B cell (primary cell): ENCODE data around the gene LTBP2. TPM values are rescaled to one million over a fixed set of nuclear protein-coding genes. Genes with fewer than 3 reads are reported as not detected.

Source experiments
- ATAC-seq: fragments of 200-7000 bp; cut with Tn5 transposase; one replicate; pipeline ENCODE4 v1.10.0; 2021; ENCODE audit warnings: low read depth, mild to moderate bottlenecking, moderate number of reproducible peaks, moderate library complexity
- CTCF ChIA-PET: fragments of 350-600 bp; sonication (Branson Sonifier 250); formaldehyde crosslinking; loops from one replicate; lab custom pipeline; 2021; ENCODE audit warnings: antibody characterized with exemption, inconsistent platforms; lab: Charles Lee
- POLR2A ChIA-PET: fragments of 350-600 bp; sonication (Branson Sonifier 250); formaldehyde crosslinking; loops from one replicate; lab custom pipeline; 2021; ENCODE audit warnings: antibody characterized with exemption; lab: Charles Lee
- DNase-seq: peaks from one replicate; pipeline ENCODE4 v3.0.0; 2013
- H2AFZ ChIP-seq: 2 replicates; pipeline ENCODE4 v1.6.1; 2012; ENCODE audit warnings: mild to moderate bottlenecking, low read depth, low read length; ENCODE audit not compliant: insufficient read depth, poor library complexity, severe bottlenecking
- H3K27ac ChIP-seq, 2 donors: 1 replicate in 1 of 2; 2 replicates in 1 of 2; pipeline ENCODE4 v1.5.1; 2012 to 2013; ENCODE audit warnings: low read length in 2 of 2, mild to moderate bottlenecking in 2 of 2, moderate library complexity in 1 of 2
- H3K27me3 ChIP-seq, 4 experiments: fragments of 200-600 bp in 1 of 4; sonication (generic) in 1 of 4; replicated peaks in 1 of 4; 1 replicate in 2 of 4; 2 replicates in 2 of 4; pipeline versions ENCODE4 v1.6.1 to v1.7.0; 2013 to 2016; ENCODE audit warnings: low read length in 3 of 4, mild to moderate bottlenecking in 2 of 4, mixed read lengths in 1 of 4, moderate library complexity in 1 of 4; ENCODE audit not compliant: insufficient read depth in 4 of 4, control insufficient read depth in 3 of 4; ENCODE audit errors: control extremely low read depth in 1 of 4
- H3K36me3 ChIP-seq, 2 experiments: replicated peaks in 1 of 2; 1 replicate in 1 of 2; 2 replicates in 1 of 2; pipeline versions ENCODE4 v1.6.1 to v1.7.1; 2013; ENCODE audit warnings: low read length in 1 of 2; ENCODE audit not compliant: insufficient read depth in 2 of 2, control insufficient read depth in 1 of 2; ENCODE audit errors: control extremely low read depth in 1 of 2, extremely low read depth in 1 of 2
- H3K4me1 ChIP-seq, 2 donors: fragments of 200-600 bp in 1 of 2; sonication (generic) in 1 of 2; 1 replicate in 1 of 2; 2 replicates in 1 of 2; pipeline versions ENCODE4 v1.5.1 to v1.6.1; 2013 to 2017; ENCODE audit warnings: low read length in 2 of 2; ENCODE audit not compliant: control insufficient read depth in 2 of 2, insufficient read depth in 2 of 2
- H3K4me2 ChIP-seq: replicated peaks from 2 replicates; pipeline ENCODE3; 2012; ENCODE audit warnings: mild to moderate bottlenecking, low read depth, low read length; ENCODE audit not compliant: poor library complexity, severe bottlenecking
- H3K4me3 ChIP-seq, 5 experiments: fragments of 200-600 bp in 1 of 5; sonication (generic) in 1 of 5; 1 replicate in 3 of 5; 2 replicates in 2 of 5; pipeline versions ENCODE4 v1.5.1 to v1.7.0; 2011 to 2016; ENCODE audit warnings: low read length in 4 of 5, mild to moderate bottlenecking in 4 of 5, low read depth in 2 of 5, control low read depth in 1 of 5, moderate library complexity in 1 of 5; ENCODE audit not compliant: insufficient read depth in 1 of 5; ENCODE audit errors: control extremely low read depth in 1 of 5, extremely low read depth in 1 of 5
- H3K79me2 ChIP-seq: fragments of 200-600 bp; sonication (generic); one replicate; pipeline ENCODE4 v1.6.0; 2016; ENCODE audit warnings: low read length; ENCODE audit not compliant: control insufficient read depth, insufficient read depth
- H3K9ac ChIP-seq: fragments of 200-600 bp; sonication (generic); 2 replicates; pipeline ENCODE4 v1.6.1; 2017; ENCODE audit warnings: mild to moderate bottlenecking, low read length, moderate library complexity
- H3K9me3 ChIP-seq, 3 donors: one replicate each; pipeline versions ENCODE4 v1.6.1 to v1.7.1; 2013; ENCODE audit warnings: low read length in 2 of 3; ENCODE audit not compliant: control insufficient read depth in 2 of 3, insufficient read depth in 1 of 3; ENCODE audit errors: control extremely low read depth in 1 of 3
- H4K20me1 ChIP-seq: 2 replicates; pipeline ENCODE4 v1.6.0; 2012; ENCODE audit warnings: mild to moderate bottlenecking, low read length; ENCODE audit not compliant: insufficient read depth, control insufficient read depth, poor library complexity, severe bottlenecking
- H3K27ac Mint-ChIP-seq: one replicate; pipeline ENCODE4 v1.8.0; 2021; ENCODE audit warnings: mixed read lengths
- H3K27me3 Mint-ChIP-seq: one replicate; pipeline ENCODE4 v1.8.0; 2021; ENCODE audit warnings: mixed read lengths
- H3K4me1 Mint-ChIP-seq: one replicate; pipeline ENCODE4 v1.8.0; 2021; ENCODE audit warnings: mixed read lengths
- H3K4me3 Mint-ChIP-seq: one replicate; pipeline ENCODE4 v1.8.0; 2021; ENCODE audit warnings: mixed read lengths
- H3K9me3 Mint-ChIP-seq: one replicate; pipeline ENCODE4 v1.8.0; 2022; ENCODE audit warnings: mixed read lengths; ENCODE audit not compliant: insufficient read depth
- CTCF ChIP-seq: fragments of 200-600 bp; IDR thresholded peaks from one replicate; pipeline ENCODE4 v1.8.0; 2022; ENCODE audit warnings: antibody characterized with exemption, mild to moderate bottlenecking
- EZH2 ChIP-seq: IDR thresholded peaks from 2 replicates; pipeline ENCODE4 v1.6.1; 2012; ENCODE audit warnings: borderline replicate concordance, low read depth, mild to moderate bottlenecking, moderate library complexity, low read length; ENCODE audit not compliant: insufficient read depth, poor library complexity, severe bottlenecking
- WGBS: methylation state at CpG from one replicate; pipeline ENCODE4 v1.1.5; 2013; ENCODE audit warnings: missing lambda C conversion rate; ENCODE audit not compliant: insufficient coverage; 5-methylcytosine and 5-hydroxymethylcytosine counted together
- intact Hi-C: fragments of 100-400 bp; cut with micrococcal nuclease; formaldehyde crosslinking; loops from one replicate; pipeline ENCODE4 v1.10.0; 2022
- polyA plus RNA-seq: library from polyadenylated mRNA; depleted of rRNA; stranded (reverse); fragments of >200 nt; gene quantifications from 2 replicates; pipeline ENCODE4 v1.2.3, GENCODE V29; 2012
- total RNA-seq, 2 donors: library from RNA; stranded (reverse); fragments of 120-200 nt in 1 of 2; gene quantifications; 1 replicate in 1 of 2; 2 replicates in 1 of 2; pipeline versions ENCODE4 v1.2.3 to v1.2.4, GENCODE V29; 2013 to 2022

The LTBP2 gene
- total and polyA plus RNA-seq, 2 donors (not counting 1 experiment from before 2014, with no cell fraction given), result 0.12 to 0.22 TPM

GRCh38 chr14:74637178-74637550 lies 25.1 kb upstream of the LTBP2 start:
- Histone ChIP-seq H3K79me2 (no peaks in the 10 kb centered on the region), H4K20me1 (no peaks in the 10 kb centered on the region), H3K27ac (no peak overlapping the region), H3K27me3 (peaks cover 0 to 10% (median 0%) of the 10 kb centered on the region in 4 experiments), H3K4me3 (no peak overlapping the region), H3K4me1 (no peaks in the 10 kb centered on the region), H3K36me3 (no peaks in the 10 kb centered on the region), H3K9me3 (no peaks in the 10 kb centered on the region), H3K4me2 (no peak overlapping the region), H2AFZ (no peak overlapping the region), H3K9ac (no peak overlapping the region)
- POLR2A ChIA-PET, result no interaction called here
- Mint-ChIP-seq H3K27ac (no peak overlapping the region), H3K4me1 (no peaks in the 10 kb centered on the region), H3K9me3 (no peaks in the 10 kb centered on the region), H3K4me3 (no peak overlapping the region), H3K27me3 (peaks cover 10% of the 10 kb centered on the region)
- DNase-seq, result no peak
- no peak for TF ChIP-seq EZH2
- no peak for TF ChIP-seq CTCF
- CTCF ChIA-PET, result interaction anchor here (0.8 to 1.0 kb wide), 2 partner anchors 9 to 20 kb away, joined by 3 read pairs; no protein-coding TSS in a partner anchor
- 73% methylated on average over 3 of the region's 3 CpGs for WGBS
- intact Hi-C loops, result no loop called here
- ATAC-seq, result no peak

GRCh38 chr14:74636424-74637177 lies 24.6 kb upstream of the LTBP2 start:
- Histone ChIP-seq H3K79me2 (no peaks in the 10 kb centered on the region), H3K9me3 (no peaks in the 10 kb centered on the region), H3K4me3 (no peak overlapping the region), H4K20me1 (no peaks in the 10 kb centered on the region), H3K4me2 (no peak overlapping the region), H3K4me1 (no peaks in the 10 kb centered on the region), H3K36me3 (no peaks in the 10 kb centered on the region), H2AFZ (no peak overlapping the region), H3K27me3 (peaks cover 0 to 10% (median 0%) of the 10 kb centered on the region in 4 experiments), H3K27ac (no peak overlapping the region), H3K9ac (no peak overlapping the region)
- Mint-ChIP-seq H3K4me1 (no peaks in the 10 kb centered on the region), H3K9me3 (no peaks in the 10 kb centered on the region), H3K27ac (no peak overlapping the region), H3K4me3 (no peak overlapping the region), H3K27me3 (peaks cover 10% of the 10 kb centered on the region)
- ChIA-PET POLR2A (interaction anchor here (0.7 kb wide), 1 partner anchor 23 kb away, joined by 6 read pairs; no protein-coding TSS in a partner anchor), CTCF (interaction anchor here (0.8 to 1.0 kb wide), 2 partner anchors 8 to 19 kb away, joined by 3 read pairs; no protein-coding TSS in a partner anchor)
- whole genome bisulfite sequencing, result 89% methylated on average over 10 of the region's 10 CpGs
- no peak for ATAC-seq
- intact Hi-C loops, result no loop called here
- TF ChIP-seq CTCF (no peak), EZH2 (no peak)
- DNase-seq, result no peak
